WTC11 (cell line): ENCODE results near the gene KCMF1.

Source experiments
- ATF2 ChIP-seq: sonication (generic); formaldehyde crosslinking; IDR thresholded peaks from 2 replicates; pipeline ENCODE4 v1.8.1; 2022; ENCODE audit warnings: low read depth, missing genetic modification reagents, borderline replicate concordance
- GABPB1 ChIP-seq: sonication (generic); formaldehyde crosslinking; IDR thresholded peaks from 2 replicates; pipeline ENCODE4 v1.8.1; 2023; ENCODE audit warnings: mild to moderate bottlenecking, missing genetic modification reagents
- JUN ChIP-seq: sonication (generic); formaldehyde crosslinking; IDR thresholded peaks from 2 replicates; pipeline ENCODE4 v1.8.0; 2023; ENCODE audit warnings: mild to moderate bottlenecking, missing genetic modification reagents
- MAX ChIP-seq: sonication (generic); formaldehyde crosslinking; IDR thresholded peaks from 2 replicates; pipeline ENCODE4 v1.8.0; 2022; ENCODE audit warnings: mild to moderate bottlenecking, missing genetic modification reagents
- ZNF121 ChIP-seq: sonication (generic); formaldehyde crosslinking; IDR thresholded peaks from 2 replicates; pipeline ENCODE4 v1.8.0; 2023; ENCODE audit warnings: missing genetic modification reagents
- ZNF232 ChIP-seq: sonication (generic); formaldehyde crosslinking; IDR thresholded peaks from 2 replicates; pipeline ENCODE4 v1.8.0; 2022; ENCODE audit warnings: mild to moderate bottlenecking, missing genetic modification reagents
- ZNF263 ChIP-seq: sonication (generic); formaldehyde crosslinking; IDR thresholded peaks from 2 replicates; pipeline ENCODE4 v1.8.1; 2022; ENCODE audit warnings: low read depth, mild to moderate bottlenecking, moderate library complexity, missing genetic modification reagents
- TF ChIP-seq, protein P1 (sequence below): sonication (generic); formaldehyde crosslinking; conservative IDR thresholded peaks from 2 replicates; pipeline ENCODE4 v1.8.1; 2022; ENCODE audit warnings: mild to moderate bottlenecking, missing genetic modification reagents
- TF ChIP-seq, protein P2 (sequence below): fragments of 200-600 bp; IDR thresholded peaks from 2 replicates; pipeline ENCODE4 v1.8.0; 2022; ENCODE audit warnings: antibody characterized with exemption

- TF ChIP-seq ZNF263 (no peak), MAX (no peak), ZNF121 (no peak), GABPB1 (no peak), ZNF232 (CRISPR knock-in tag) (no peak), JUN (CRISPR knock-in tag) (no peak), ATF2 (CRISPR knock-in tag) (no peak)
- TF ChIP-seq, protein P1, sequence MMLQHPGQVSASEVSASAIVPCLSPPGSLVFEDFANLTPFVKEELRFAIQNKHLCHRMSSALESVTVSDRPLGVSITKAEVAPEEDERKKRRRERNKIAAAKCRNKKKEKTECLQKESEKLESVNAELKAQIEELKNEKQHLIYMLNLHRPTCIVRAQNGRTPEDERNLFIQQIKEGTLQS (CRISPR knock-in tag), result no peak
- TF ChIP-seq, protein P2, sequence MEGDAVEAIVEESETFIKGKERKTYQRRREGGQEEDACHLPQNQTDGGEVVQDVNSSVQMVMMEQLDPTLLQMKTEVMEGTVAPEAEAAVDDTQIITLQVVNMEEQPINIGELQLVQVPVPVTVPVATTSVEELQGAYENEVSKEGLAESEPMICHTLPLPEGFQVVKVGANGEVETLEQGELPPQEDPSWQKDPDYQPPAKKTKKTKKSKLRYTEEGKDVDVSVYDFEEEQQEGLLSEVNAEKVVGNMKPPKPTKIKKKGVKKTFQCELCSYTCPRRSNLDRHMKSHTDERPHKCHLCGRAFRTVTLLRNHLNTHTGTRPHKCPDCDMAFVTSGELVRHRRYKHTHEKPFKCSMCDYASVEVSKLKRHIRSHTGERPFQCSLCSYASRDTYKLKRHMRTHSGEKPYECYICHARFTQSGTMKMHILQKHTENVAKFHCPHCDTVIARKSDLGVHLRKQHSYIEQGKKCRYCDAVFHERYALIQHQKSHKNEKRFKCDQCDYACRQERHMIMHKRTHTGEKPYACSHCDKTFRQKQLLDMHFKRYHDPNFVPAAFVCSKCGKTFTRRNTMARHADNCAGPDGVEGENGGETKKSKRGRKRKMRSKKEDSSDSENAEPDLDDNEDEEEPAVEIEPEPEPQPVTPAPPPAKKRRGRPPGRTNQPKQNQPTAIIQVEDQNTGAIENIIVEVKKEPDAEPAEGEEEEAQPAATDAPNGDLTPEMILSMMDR, result no peak
These were observed 13.2 kb upstream of the KCMF1 start for GRCh38 chr2:84957771-84958134.
